ENCODE measurements around the gene PWP1.

DNA sequence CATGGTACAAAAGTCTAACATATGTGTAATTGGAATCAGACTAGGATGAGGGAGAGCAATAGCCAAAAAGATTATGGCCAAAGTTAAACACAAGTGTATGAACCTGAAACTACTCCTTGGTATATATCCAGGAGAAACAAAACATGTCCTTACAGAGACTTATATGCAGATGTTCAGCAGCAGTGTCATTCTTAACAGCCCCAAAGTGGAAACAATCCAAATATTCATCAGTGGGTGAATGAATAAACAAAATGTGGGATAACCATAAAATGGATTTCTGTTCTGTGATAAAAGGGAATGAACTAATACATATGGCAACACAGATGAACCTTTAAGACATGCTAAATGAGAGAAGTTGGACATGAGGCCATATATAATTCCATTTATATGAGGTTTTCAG lies 30.2 kb downstream of the PWP1 start:
- no peak for TF ChIP-seq POLR2A (IDR thresholded peaks at IDR 0.05; ENCODE audit: low read depth, low read length)
- no peak for TF ChIP-seq POLR2AphosphoS5 (IDR thresholded peaks at IDR 0.05; ENCODE audit: low read depth, low read length)
- TF ChIP-seq SPI1 (IDR thresholded peaks at IDR 0.05; ENCODE audit: low read depth, low read length) = no peak
- no peak for TF ChIP-seq POU2F2 (IDR thresholded peaks at IDR 0.05; ENCODE audit: low read depth, low read length)
- no peak for TF ChIP-seq TAF1 (IDR thresholded peaks at IDR 0.05; ENCODE audit: low read depth, low read length)
- TF ChIP-seq PAX5 (IDR thresholded peaks at IDR 0.05; ENCODE audit: insufficient read depth, low read length, severe bottlenecking) = no peak

All from GM12891 (cell line).